ENCODE results near the gene PLK5. TPM values are rescaled to one million over a fixed set of nuclear protein-coding genes. Genes with fewer than 3 reads are reported as not detected.

PLK5 gene
- total RNA-seq, 1 experiment from 2014 or later = not detected

GRCh38 chr19:1507763-1508506 lies 15.9 kb upstream of the PLK5 start:
- H3K4me3 ChIP-seq (ENCODE audit: low read depth, low read length, poor library complexity, severe bottlenecking) = peak overlapping the region; percentile 40
- H3K27ac ChIP-seq (ENCODE audit: low read depth, low read length, poor library complexity, severe bottlenecking) = peak overlapping the region; percentile 93
- DNase-seq (ENCODE audit: low spot score) = peak; percentile 98
- POLR2A ChIA-PET (ENCODE audit: low non-redundant PET) = no interaction called here
- CTCF ChIA-PET = no interaction called here
- H3K27me3 ChIP-seq (replicated peaks; ENCODE audit: insufficient read depth, low read depth, low read length, poor library complexity) = no peaks in the 10 kb centered on the region
- H3K4me1 ChIP-seq (ENCODE audit: insufficient read depth, low read length, poor library complexity, severe bottlenecking) = peaks cover 23% of the 10 kb centered on the region
- H3K36me3 ChIP-seq (ENCODE audit: insufficient read depth, low read length, poor library complexity, severe bottlenecking) = no peaks in the 10 kb centered on the region
- TF ChIP-seq EZH2 (IDR thresholded peaks at IDR 0.05; ENCODE audit: borderline replicate concordance, low read depth, low read length, poor library complexity, severe bottlenecking) = no peak
- TF ChIP-seq CTCF (conservative IDR thresholded peaks at IDR 0.05; ENCODE audit: low read depth, low read length) = no peak
- intact Hi-C loops (cut with micrococcal nuclease; ENCODE audit: unreplicated experiment) = no loop called here
- no TSS peak for BruUV-seq (replicated peaks)
- H3K9me3 ChIP-seq (ENCODE audit: low read depth, low read length, poor library complexity, severe bottlenecking) = no peaks in the 10 kb centered on the region

GRCh38 chr19:1508507-1508856 lies 15.4 kb upstream of the PLK5 start:
- TF ChIP-seq EZH2 (IDR thresholded peaks at IDR 0.05; ENCODE audit: borderline replicate concordance, low read depth, low read length, poor library complexity, severe bottlenecking) = no peak
- TF ChIP-seq CTCF (conservative IDR thresholded peaks at IDR 0.05; ENCODE audit: low read depth, low read length) = no peak
- Histone ChIP-seq H3K27me3 (replicated peaks; ENCODE audit: insufficient read depth, low read depth, low read length, poor library complexity) (no peaks in the 10 kb centered on the region), H3K9me3 (ENCODE audit: low read depth, low read length, poor library complexity, severe bottlenecking) (no peaks in the 10 kb centered on the region), H3K4me3 (ENCODE audit: low read depth, low read length, poor library complexity, severe bottlenecking) (peak overlapping the region; percentile 37), H3K36me3 (ENCODE audit: insufficient read depth, low read length, poor library complexity, severe bottlenecking) (no peaks in the 10 kb centered on the region), H3K4me1 (ENCODE audit: insufficient read depth, low read length, poor library complexity, severe bottlenecking) (peaks cover 18% of the 10 kb centered on the region), H3K27ac (ENCODE audit: low read depth, low read length, poor library complexity, severe bottlenecking) (no peak overlapping the region)
- POLR2A ChIA-PET (ENCODE audit: low non-redundant PET) = no interaction called here
- intact Hi-C loops (cut with micrococcal nuclease; ENCODE audit: unreplicated experiment) = no loop called here
- no TSS peak for BruUV-seq (replicated peaks)
- CTCF ChIA-PET = no interaction called here
- DNase-seq (ENCODE audit: low spot score) = no peak

GRCh38 chr19:1509602-1510441 lies 14.1 kb upstream of the PLK5 start:
- BruUV-seq (replicated peaks) = no TSS peak
- POLR2A ChIA-PET (ENCODE audit: low non-redundant PET) = no interaction called here
- TF ChIP-seq CTCF (conservative IDR thresholded peaks at IDR 0.05; ENCODE audit: low read depth, low read length) (no peak), EZH2 (IDR thresholded peaks at IDR 0.05; ENCODE audit: borderline replicate concordance, low read depth, low read length, poor library complexity, severe bottlenecking) (no peak)
- intact Hi-C loops (cut with micrococcal nuclease; ENCODE audit: unreplicated experiment) = no loop called here
- Histone ChIP-seq H3K27me3 (replicated peaks; ENCODE audit: insufficient read depth, low read depth, low read length, poor library complexity) (no peaks in the 10 kb centered on the region), H3K27ac (ENCODE audit: low read depth, low read length, poor library complexity, severe bottlenecking) (no peak overlapping the region), H3K9me3 (ENCODE audit: low read depth, low read length, poor library complexity, severe bottlenecking) (no peaks in the 10 kb centered on the region), H3K36me3 (ENCODE audit: insufficient read depth, low read length, poor library complexity, severe bottlenecking) (no peaks in the 10 kb centered on the region), H3K4me3 (ENCODE audit: low read depth, low read length, poor library complexity, severe bottlenecking) (no peak overlapping the region), H3K4me1 (ENCODE audit: insufficient read depth, low read length, poor library complexity, severe bottlenecking) (peaks cover 12% of the 10 kb centered on the region)
- DNase-seq (ENCODE audit: low spot score) = peak; percentile 52
- CTCF ChIA-PET = no interaction called here

All from A673 (cell line).